Inflammatory macrophage (primary cell): ENCODE measurements around the gene WFDC12.
A peak's percentile ranks its signal among the peaks of the same experiment; 100 is the strongest.

Source experiments
- DNase-seq, 2 donors: peaks; one replicate each; pipeline ENCODE4 v3.0.0-alpha.2; 2020 to 2022

The WFDC12 gene

DNA sequence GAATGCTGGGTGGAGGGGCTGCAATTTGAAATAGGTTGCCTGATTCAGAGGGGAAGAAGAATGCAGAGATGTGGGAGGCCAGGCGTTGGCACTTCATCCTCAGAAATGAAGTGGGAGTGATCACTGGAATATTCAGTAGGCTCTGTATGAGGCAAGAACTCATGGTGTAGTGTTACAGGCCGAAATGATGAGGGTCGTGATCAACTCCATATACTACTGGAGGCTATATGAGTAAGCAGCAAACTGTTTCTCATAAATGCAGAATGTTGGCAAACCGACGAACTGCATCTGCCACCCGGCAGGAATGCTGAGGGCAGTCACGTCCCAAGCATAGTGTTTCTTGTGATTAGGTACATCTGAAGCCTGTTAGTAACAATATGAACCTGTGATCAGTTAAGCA lies 36.0 kb downstream of the WFDC12 start:
- no peak for DNase-seq

DNA sequence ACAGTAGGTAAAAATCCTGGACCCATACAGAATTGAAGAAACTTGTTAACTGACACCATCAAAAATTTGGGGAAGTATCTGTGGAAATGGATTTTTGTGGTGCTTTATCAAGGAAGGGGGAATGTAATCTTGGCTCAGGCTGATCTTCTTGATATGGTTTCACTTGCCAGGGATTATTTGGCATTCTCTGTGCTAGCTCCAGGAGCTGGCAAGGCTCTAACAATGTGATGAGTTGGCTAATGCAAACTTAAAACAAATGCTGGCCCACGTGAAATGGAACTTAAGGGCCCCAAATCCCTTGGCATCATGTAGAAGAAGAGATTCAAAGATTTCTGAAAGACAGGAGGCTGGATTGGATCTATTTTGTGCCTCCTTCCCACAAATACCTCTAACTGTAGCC lies 36.5 kb downstream of the WFDC12 start:
- no peak for DNase-seq

DNA sequence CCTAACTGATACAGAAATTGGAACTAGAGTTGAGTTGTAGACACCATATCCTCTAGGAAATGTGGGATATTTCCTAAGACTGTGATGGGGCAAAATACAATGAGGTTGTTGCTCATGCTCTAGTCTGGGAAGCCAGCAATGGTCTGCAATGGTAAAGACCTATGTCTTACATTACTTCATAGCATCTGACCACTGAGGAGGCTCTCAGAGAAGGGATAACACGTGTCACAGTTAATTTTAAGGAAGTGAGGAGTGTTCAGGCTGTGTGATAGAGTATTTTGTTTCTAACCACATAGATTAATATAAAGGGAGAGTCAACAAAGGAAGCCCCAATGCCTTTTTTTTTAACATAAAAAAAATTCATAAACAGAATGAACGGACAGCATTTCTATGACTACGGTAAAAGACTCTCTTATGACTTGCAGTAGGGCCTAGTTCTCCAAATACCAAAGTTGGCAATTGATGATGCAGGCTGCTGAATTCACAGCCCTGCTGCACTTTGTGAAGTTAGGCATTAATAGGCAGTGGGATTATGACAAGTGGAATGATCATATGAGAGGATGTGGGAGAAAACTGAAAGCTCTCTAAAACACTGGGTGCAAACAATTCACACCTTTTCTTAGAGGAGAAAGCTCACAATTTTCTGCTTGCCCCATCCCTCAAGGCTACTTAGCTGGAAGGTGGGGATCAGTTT lies 37.0 kb downstream of the WFDC12 start:
- DNase-seq, result peak; percentile 82 to 83

DNA sequence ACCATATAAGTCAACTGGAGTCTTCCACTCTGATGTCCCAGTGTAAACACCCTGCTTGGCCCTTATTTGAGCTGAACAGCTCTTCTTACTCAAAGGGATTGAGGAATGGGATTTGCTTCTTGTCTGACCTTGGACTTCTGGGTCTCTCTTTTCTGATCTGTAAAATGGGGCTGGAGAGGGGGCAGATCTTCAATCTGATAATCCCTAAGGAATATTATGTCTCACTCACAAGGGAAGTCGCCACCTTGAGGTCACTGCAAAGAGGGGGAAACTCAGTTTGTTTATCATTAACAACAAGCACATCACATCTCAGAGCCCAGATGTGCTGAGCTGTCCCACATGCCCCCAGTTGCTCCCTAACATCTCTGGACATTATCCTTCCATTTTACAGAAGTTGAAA lies 38.4 kb downstream of the WFDC12 start:
- DNase-seq, result no peak

DNA sequence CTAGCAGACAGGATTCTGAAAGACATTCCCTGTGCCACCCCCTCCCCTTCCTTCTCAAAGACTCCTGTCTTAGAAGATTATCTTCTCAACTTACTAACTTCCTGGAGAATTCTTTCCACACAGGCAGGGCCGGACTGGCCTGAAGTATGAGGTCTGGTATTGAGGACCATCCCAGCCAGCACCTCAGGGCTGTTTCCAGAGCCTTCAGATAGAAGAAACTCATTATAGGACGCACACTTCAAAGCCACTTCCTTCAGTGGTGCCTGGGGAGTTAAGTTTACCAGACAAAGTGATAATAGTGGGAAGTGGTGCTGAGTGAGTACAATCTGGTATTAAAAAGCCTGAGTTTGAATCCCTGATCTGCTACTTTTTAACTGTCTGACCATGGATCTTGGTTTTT lies 39.0 kb downstream of the WFDC12 start:
- no peak for DNase-seq

DNA sequence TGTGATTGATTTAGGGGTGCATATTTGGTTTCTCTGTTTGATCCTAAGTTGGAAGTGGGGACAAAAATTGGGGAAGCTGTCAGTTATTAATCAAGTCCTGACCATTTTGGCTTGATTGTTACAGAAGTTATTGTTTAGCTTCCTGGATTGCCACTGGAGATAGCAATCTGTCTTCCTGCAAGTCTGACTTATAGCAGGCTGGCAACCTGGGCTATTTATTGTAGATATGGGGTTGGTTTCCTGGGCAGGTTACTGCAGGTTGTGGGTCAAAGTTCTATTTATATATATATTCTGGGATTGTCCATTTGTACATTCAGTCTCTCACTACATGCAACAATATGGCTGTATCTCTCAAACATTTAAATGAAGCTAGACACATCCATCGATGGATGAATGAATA lies 41.1 kb downstream of the WFDC12 start:
- no peak for DNase-seq

DNA sequence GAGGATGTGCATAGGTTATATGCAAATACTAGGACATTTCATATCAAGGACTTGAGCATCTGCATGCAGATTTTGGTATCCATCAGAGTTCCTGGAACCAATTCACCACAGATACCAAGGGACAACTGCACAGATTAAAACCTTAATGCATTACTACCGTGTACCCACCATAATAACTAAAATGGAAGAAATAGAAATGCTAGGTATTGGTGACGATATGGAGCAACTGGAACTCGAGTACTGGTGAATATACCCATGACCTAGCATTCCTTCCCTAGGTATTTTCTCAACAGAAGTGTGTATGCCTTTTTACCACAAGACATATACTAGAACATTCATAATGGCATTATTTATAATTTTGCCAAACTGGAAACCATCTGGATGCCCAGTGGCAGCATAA lies 41.8 kb downstream of the WFDC12 start:
- DNase-seq, result no peak

DNA sequence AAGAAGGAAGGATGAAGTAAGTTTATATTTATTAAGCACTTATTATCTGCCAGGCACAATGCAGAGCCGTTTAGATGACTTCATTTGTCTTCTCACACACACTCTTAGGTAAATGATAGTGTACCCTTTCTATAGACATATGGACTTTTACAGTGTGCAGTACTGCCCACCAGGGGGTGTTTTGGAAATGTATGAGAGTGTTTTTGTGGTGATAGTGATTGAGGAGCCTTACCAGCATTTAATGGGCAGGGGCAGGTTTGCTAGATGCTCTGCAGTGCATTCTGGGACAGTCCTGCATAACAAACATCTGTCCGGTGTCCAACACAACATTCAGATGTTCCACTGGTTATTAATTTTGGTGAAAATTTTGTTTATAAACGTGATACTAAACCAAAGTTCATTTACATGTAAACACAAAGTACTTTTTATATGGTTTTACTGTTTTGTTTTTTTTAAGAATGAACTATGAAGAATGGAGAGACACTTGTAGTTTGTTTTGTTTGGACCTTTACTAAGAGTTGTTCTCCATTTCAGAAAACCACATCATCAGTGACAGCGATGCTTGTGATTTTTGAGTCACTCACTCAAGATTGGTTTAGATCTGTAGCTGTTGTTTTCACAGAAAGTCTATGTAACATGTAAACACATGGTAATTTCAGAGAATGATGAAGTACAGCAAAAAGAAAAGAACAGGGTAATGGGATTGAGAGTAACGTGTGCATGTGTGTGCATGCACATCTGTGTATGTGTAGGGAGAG lies 43.2 kb downstream of the WFDC12 start:
- peak; percentile 46 to 59 for DNase-seq

DNA sequence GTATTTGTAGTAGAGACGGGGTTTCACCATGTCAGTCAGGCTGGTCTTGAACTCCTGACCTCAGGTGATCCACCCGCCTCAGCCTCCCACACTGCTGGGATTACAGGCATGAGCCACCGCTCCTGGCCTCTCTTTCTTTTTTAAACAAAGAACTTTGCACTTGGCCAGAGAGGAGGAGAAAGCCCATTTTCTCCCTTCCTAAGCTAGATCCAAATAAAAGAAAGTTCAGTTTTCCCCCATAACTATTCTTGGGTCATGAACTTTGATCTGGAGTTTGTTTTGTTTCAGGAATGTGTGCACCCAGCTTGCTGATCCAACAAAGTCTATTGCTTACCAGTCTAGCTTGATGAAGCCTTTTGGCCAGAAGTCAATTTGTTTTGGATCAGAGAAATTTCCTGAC lies 46.7 kb downstream of the WFDC12 start:
- no peak for DNase-seq
